Kidney (tissue), 14 donors: ENCODE data around the gene ALDH1L2. TPM values are rescaled to one million over a fixed set of nuclear protein-coding genes. Genes with fewer than 3 reads are reported as not detected.

Source experiments
- DNase-seq, 5 donors: peaks; one replicate each; pipeline ENCODE4 v3.0.0-alpha.2; 2013 to 2020
- FAIRE-seq: peaks from 2 replicates; lab custom pipeline; 2012; peaks lifted over from hg19 to GRCh38; lab: Jason Lieb, UNC
- H3K27ac ChIP-seq, 2 donors: one replicate each; pipeline ENCODE4 v1.7.0; 2013; ENCODE audit warnings: low read depth in 2 of 2, low read length in 2 of 2, inconsistent platforms in 1 of 2
- H3K27me3 ChIP-seq: one replicate; pipeline ENCODE4 v1.7.1; 2013; ENCODE audit warnings: low read length, inconsistent platforms; ENCODE audit not compliant: control insufficient read depth, insufficient read depth
- H3K36me3 ChIP-seq, 3 donors: one replicate each; pipeline versions ENCODE4 v1.7.0 to v1.7.1; 2013; ENCODE audit warnings: low read length in 3 of 3, control low read depth in 1 of 3, inconsistent platforms in 1 of 3; ENCODE audit not compliant: insufficient read depth in 3 of 3, control insufficient read depth in 2 of 3
- H3K4me1 ChIP-seq, 3 donors: one replicate each; pipeline versions ENCODE4 v1.7.0 to v1.7.1; 2013; ENCODE audit warnings: low read length in 3 of 3, inconsistent platforms in 1 of 3, low read depth in 1 of 3; ENCODE audit not compliant: control insufficient read depth in 2 of 3, insufficient read depth in 2 of 3
- H3K4me3 ChIP-seq, 3 donors: one replicate each; pipeline versions ENCODE4 v1.7.0 to v1.8.1; 2013; ENCODE audit warnings: low read length in 3 of 3, control low read depth in 1 of 3, inconsistent platforms in 1 of 3
- H3K9ac ChIP-seq, 3 donors: one replicate each; pipeline versions ENCODE4 v1.7.0 to v1.7.1; 2013; ENCODE audit warnings: low read length in 3 of 3, control low read depth in 1 of 3, inconsistent platforms in 1 of 3
- H3K9me3 ChIP-seq, 3 donors: one replicate each; pipeline versions ENCODE4 v1.7.0 to v1.7.1; 2013; ENCODE audit warnings: low read length in 3 of 3, control low read depth in 1 of 3, inconsistent platforms in 1 of 3; ENCODE audit not compliant: control insufficient read depth in 2 of 3, insufficient read depth in 1 of 3
- intact Hi-C: fragments of 100-400 bp; cut with DNase I; formaldehyde crosslinking; loops from one replicate; pipeline ENCODE4 v1.11.1; 2022
- polyA plus RNA-seq: library from polyadenylated mRNA; stranded (reverse); fragments of 350-450 nt; fragmentation: Illumina TruSeq; extraction: RNeasy Lipid Tissue Mini Kit (QIAGEN cat#74804); gene quantifications from one replicate; pipeline ENCODE4 v1.2.3, GENCODE V29; 2014; ENCODE audit warnings: low read depth, low replicate concordance; ENCODE audit not compliant: insufficient read depth
- total RNA-seq: library from RNA; stranded (reverse); fragmentation: NEBNext Ultra II Directional; extraction: Animal tissue kit (Norgen Biotek cat#: 25700); gene quantifications from one replicate; pipeline ENCODE4 v1.2.1, GENCODE V29; 2021
- TF ChIP-seq, protein P1 (sequence below): IDR thresholded peaks from 3 replicates; pipeline ENCODE4 v1.5.1; 2012; ENCODE audit warnings: mild to moderate bottlenecking, moderate library complexity, borderline replicate concordance; ENCODE audit not compliant: insufficient read depth; ENCODE audit errors: extremely low read depth
- donor health status: control.
- donor health status: control.
- donor health status: control.
- donor health status: control.
- donor health status: control.
- donor health status: DM: yes; HTN: yes; CAD: no.
- donor health status: Normal renal cell carcinoma (clear cell type).

Gene ALDH1L2
- total and polyA plus RNA-seq, 2 donors from 2014 or later: 0.28 to 17.2 TPM

GRCh38 chr12:105076098-105076497, 8.2 kb downstream of the ALDH1L2 start:
- FAIRE-seq: no peak
- H3K4me3 ChIP-seq: no peak overlapping the region
- no peak overlapping the region for H3K9ac ChIP-seq
- no peak overlapping the region for H3K27ac ChIP-seq
- TF ChIP-seq, protein P1, sequence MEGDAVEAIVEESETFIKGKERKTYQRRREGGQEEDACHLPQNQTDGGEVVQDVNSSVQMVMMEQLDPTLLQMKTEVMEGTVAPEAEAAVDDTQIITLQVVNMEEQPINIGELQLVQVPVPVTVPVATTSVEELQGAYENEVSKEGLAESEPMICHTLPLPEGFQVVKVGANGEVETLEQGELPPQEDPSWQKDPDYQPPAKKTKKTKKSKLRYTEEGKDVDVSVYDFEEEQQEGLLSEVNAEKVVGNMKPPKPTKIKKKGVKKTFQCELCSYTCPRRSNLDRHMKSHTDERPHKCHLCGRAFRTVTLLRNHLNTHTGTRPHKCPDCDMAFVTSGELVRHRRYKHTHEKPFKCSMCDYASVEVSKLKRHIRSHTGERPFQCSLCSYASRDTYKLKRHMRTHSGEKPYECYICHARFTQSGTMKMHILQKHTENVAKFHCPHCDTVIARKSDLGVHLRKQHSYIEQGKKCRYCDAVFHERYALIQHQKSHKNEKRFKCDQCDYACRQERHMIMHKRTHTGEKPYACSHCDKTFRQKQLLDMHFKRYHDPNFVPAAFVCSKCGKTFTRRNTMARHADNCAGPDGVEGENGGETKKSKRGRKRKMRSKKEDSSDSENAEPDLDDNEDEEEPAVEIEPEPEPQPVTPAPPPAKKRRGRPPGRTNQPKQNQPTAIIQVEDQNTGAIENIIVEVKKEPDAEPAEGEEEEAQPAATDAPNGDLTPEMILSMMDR: no peak
- no peaks in the 10 kb centered on the region for H3K27me3 ChIP-seq
- DNase-seq: no peak
- H3K36me3 ChIP-seq: no peaks in the 10 kb centered on the region
- no peaks in the 10 kb centered on the region for H3K4me1 ChIP-seq
- no peaks in the 10 kb centered on the region for H3K9me3 ChIP-seq
- intact Hi-C loops: no loop called here

- Histone ChIP-seq H3K36me3 (no peaks in the 10 kb centered on the region), H3K27me3 (no peaks in the 10 kb centered on the region), H3K9ac (no peak overlapping the region), H3K27ac (no peak overlapping the region), H3K4me1 (no peaks in the 10 kb centered on the region), H3K9me3 (no peaks in the 10 kb centered on the region), H3K4me3 (no peak overlapping the region)
- intact Hi-C loops: no loop called here
- TF ChIP-seq, protein P1: no peak
- no peak for DNase-seq
- FAIRE-seq: no peak
These were observed 11.3 kb downstream of the ALDH1L2 start for GRCh38 chr12:105072888-105073488.

- intact Hi-C loops: no loop called here
- no peak overlapping the region for H3K9ac ChIP-seq
- DNase-seq (no peak), FAIRE-seq (peak; percentile 51)
- no peak overlapping the region for H3K27ac ChIP-seq
- H3K36me3 ChIP-seq: no peaks in the 10 kb centered on the region
- H3K27me3 ChIP-seq: no peaks in the 10 kb centered on the region
- H3K9me3 ChIP-seq: no peaks in the 10 kb centered on the region
- H3K4me1 ChIP-seq: no peaks in the 10 kb centered on the region
- no peak overlapping the region for H3K4me3 ChIP-seq
- TF ChIP-seq, protein P1: no peak
These were observed 12.3 kb downstream of the ALDH1L2 start for GRCh38 chr12:105071981-105072380.
